Activated CD8-positive, alpha-beta memory T cell treated with anti-CD3 and anti-CD28 coated beads for 48 hours (primary cell): ENCODE data around the gene SAFB2.
A peak's percentile ranks its signal among the peaks of the same experiment; 100 is the strongest.

Source experiments
- DNase-seq, 3 experiments: peaks; one replicate each; pipeline ENCODE4 v3.0.0-alpha.2; 2020; ENCODE audit warnings: low read depth in 2 of 3, low spot score in 2 of 3

SAFB2 gene

DNA sequence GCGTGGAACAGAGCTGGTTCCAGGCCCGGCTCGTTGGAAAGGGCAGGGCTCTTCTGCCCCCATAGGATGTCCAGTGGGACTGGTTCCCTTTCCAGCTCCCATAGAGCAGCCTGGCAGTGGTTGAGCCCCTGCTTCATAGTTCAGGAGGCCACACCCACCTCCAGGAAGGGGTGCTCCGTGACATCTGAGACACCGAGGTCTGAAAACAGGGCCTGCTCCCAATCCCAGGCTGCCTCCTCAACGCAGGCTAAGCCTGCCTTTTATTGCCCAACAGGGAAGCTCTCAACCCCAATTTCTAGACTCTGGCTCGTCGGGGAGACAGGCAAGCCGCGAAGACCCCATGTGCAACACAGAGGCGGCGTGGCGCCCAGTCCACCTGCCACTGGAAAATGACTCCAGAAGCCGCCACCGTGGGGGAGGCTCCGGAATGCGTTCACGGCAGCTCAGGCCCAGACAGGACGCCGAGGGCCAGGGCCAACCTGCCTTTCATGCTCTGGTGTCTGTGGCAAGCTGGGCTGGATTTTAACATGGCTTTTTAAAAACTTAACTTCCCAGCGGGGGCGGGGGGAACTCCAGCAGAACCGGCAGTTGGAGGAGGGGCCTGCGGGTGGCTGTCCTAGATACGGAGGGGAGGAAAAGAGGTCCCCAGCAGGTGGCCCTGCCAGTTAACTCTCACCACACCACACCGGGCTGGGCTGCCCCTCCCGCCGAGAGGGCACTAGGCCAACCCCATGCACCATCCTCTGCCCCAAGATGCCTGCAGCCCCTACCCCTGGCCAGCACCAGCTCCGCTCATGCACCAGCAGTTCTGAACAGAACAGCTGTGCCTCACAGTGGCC lies 36.9 kb downstream of the SAFB2 start:
- DNase-seq, result peak in 2 of 3 experiments; percentile 25 to 31

- no peak for DNase-seq
These were observed 42.4 kb downstream of the SAFB2 start for GRCh38 chr19:5580161-5580571.

DNA sequence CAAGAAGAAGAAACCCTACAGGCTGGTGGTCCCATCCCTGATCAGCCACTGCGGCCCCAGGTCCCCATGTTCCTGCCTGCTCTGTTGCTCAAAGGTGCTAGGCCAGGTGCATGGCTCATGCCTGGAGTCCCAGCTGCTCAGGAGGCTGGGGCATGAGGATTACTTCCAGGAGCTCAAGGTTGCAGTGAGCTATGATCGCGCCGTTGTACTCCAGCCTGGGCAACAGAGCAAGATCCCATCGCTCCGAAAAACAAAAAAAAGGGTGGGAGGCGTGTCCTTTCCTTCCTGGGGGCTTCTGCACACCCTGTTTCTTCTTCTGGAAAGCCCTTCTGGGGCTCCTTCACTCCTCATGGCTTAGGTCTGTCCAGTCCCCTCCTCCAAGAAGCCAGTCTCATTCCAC lies 42.9 kb downstream of the SAFB2 start:
- no peak for DNase-seq

DNA sequence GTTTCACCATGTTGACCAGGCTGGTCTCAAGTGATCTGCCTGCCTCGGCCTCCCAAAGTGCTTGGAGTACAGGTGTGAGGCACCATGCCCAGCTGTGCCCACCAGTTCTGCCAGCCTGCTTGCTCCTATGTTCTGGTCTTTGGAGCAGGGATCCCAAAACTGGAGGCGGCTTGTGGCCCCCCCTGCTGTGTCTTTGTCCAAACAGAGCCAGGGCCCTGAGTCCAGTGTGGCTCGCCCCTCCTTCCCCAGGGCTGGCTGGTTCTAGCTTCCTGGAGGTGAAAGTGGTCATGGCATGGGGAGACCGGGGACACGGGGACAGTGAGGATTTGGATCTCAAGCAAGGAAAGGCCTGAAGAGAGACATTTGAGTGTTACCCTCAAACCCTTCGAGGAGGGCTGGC lies 43.3 kb downstream of the SAFB2 start:
- DNase-seq, result no peak

DNA sequence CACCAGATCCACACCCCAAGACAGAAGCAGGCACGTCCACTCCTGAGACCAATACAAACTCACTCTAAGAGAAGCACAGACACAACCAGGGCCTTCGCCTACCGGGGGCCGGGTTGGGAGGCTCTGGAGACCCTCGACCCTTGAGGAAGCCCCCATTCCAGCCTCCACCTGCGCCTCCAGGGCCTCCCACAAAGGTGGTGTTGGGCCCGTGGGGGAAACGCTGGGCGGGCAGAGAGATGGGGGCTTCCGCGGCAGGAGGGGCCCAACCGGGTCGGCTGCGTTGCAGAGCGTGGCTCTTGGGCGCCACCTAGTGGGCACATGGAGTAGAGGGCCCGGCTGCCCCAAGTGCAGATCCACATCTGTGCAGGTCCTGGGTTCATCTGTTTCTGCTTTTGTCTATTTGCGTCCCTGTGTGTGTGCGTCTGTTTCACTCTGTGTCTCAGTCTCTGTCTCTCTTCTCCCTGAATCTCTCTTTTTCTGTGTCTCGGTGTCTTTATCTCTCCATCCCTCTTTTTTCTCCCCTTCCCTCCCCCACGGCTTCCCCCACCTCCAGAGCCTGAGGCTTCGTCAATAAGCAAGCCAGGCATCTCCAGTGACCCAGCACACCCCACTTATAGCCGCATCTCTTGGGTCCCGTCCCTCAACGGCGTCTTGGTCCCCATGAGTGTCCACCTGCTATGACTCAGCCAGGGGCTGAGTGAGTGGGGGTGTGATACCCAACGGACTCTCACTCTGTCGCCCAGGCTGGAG lies 44.3 kb downstream of the SAFB2 start:
- DNase-seq, result peak; percentile 37 to 62 (median 59)

- DNase-seq, result no peak
These were observed 47.0 kb downstream of the SAFB2 start for GRCh38 chr19:5575590-5575989.

DNA sequence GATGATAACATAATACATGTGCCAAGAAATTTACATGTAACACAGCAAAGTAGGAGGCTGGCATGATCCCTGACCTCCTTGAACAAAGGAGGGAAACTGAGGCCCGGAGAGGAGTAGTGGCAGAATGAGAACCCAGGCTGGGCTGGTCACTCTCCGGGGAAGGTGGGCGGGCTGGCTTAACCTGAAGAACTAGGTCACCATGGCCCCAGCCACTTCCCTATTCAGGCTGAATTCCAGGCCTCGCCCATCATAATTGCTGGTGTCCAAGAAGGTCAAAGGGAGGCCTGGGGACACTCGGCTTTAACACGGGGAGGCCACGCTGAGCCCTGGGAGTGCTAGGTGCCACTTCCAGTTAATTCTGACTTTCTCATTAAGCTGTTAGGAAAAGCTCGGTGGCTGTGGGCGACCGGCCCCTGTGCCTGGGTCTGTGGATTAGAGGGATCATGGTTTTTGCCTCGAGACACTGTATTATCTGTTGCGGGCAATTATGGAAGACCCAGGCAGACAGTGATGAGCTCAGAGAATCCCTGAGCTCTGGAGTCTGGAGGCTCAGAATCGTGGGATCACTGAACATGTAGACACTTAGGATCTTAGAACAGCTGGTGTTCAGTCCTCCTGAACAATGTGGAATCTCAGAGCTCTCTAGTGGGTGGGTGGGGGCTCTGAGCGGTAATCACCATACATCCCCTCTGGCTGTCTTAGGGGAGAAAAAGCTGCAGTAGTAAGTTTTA lies 49.9 kb downstream of the SAFB2 start:
- DNase-seq, result no peak

- no peak for DNase-seq
These were observed 50.8 kb downstream of the SAFB2 start for GRCh38 chr19:5571777-5572176.

DNA sequence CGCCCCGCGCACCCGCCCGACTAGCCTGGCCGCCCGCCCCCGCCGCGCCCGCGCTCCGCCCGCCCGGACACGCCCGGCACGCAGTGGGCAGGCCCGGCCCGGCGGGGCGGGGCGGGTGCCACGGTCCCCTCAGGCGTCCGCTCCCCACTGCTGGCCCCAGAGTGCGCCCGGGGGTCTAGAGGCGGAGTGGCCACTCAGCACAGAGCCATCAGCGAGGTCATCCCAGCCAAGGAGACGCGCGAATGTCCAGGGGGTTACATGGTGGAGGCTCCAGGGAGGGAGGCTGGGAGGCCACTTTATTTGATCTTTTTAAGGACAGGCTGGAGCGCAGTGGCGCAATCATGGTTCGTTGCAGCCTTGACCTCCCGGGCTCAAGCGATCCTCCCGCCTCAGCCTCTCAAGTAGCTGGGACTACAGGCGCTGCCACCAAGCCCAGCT lies 54.6 kb downstream of the SAFB2 start:
- DNase-seq, result no peak

DNA sequence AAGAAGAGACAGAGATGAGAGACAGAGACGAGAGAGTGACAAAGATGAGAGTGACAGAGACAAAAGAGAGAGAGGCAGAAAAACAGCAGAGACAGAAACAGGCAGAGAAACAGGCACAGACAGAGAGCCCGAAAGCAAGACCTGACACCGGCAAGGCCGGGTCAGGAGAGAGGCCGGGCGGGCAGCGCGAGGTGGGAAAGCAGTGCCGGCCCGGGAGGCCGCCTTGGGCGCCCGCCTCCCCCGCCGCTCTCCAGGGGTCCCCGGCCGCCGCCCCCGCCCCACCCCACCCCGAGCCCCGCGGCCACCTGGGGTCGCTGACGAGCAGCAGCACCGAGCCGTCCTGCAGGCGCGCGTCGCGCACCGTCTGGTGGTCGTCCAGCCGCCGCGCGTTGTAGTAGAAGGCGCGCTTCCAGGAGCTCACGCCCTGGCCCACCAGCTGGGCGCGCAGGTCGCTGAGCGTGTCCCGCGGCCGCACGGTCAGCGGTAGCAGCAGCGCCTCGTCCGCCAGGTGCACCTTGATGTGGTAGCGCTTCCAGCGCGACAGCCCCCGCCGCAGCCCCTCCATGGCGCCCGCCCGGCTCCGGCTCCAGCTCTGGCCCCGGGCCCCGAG lies 55.1 kb downstream of the SAFB2 start, which contains the start of gene TINCR:
TINCR (minus strand) TSS at position 594 of the 610 bp plus-strand sequence.
- DNase-seq, result no peak

GRCh38 chr19:5564930-5565329 lies 57.6 kb downstream of the SAFB2 start:
- no peak for DNase-seq

DNA sequence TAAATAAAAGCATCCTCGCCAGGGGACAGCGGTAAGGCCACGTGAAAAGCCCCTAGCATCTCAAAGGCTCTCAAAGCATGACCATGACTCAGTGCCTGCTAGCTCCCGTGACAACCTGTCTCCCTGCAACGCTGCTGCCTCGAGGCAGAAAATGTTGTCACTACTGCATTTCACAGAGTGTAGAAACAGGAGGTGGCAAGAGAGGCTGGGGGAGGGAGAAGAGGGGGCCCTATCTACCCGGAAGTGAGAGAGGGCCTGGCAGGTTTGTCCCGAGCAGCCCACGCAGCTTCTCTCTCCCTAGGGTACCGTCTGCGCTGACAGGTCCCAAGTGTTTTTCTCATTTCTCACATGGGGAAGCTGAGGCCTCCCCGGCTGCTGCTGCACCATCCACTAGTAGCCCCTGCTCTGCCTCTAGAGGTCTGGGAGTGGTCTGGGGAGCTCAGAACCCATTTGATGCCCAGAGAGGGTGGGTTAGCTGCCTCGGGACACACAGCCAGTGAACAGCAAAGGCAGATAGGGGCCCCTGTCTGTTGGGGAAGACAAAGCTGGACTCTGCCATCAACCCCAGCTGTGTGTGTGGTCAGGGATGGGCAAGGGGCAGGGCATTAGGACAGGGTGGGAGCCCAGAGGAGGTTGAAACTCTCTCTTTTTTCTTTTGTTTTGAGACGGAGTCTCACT lies 58.5 kb downstream of the SAFB2 start:
- no peak for DNase-seq

GRCh38 chr19:5563008-5563431 lies 59.6 kb downstream of the SAFB2 start:
- DNase-seq, result no peak

GRCh38 chr19:5562280-5562679 lies 60.3 kb downstream of the SAFB2 start:
- DNase-seq, result no peak

GRCh38 chr19:5561559-5561958 lies 61.0 kb downstream of the SAFB2 start:
- DNase-seq, result no peak

- no peak for DNase-seq
These were observed 62.4 kb downstream of the SAFB2 start for GRCh38 chr19:5560156-5560555.

DNA sequence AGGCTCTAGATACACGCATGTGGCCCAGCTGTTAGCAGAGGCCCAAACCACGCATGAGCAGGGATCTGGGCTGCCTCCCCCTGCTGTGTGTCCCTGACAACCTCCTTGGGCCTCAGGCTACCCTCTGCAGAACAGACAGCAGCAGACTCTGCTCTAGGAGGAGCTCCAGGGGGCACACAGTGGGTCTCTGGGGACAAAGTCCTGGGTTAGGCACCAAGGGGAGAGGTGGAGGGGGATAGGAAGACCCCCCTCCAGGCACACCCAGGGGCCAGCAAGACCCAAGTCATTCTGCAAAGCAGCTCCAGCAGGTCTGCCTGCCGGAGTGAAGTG lies 62.8 kb downstream of the SAFB2 start:
- DNase-seq, result no peak

DNA sequence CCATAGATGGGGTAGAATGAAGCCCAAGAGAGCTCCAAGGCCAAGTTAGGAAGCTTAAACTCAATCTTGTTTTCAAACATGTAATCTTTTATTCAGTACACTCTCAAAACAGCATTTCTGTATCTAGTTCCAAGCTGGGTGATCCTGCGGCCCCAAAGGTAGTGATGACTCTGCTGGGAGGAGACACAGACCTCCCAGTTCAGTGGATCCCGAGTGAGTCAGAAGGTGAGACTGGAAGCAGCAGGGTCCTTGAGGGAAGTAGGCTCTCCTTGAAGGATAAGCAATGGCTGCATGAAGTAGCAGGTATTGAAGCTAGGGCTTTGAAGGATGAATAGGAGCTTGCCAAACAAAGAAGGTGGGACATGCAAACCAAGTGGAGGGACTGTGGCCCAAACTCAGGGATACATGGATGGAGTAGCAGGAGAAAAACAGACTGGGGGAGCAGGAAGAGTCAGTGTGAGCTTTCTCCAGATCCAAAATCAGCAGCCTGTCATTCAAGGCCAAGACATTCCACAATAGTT lies 64.4 kb downstream of the SAFB2 start:
- no peak for DNase-seq

GRCh38 chr19:5557691-5558090 lies 64.9 kb downstream of the SAFB2 start:
- no peak for DNase-seq

- no peak for DNase-seq
These were observed 67.7 kb downstream of the SAFB2 start for GRCh38 chr19:5554828-5555227.
